DND-41 (cell line): ENCODE data around the gene KLF16.

Source experiments
- EZH2 ChIP-seq: IDR thresholded peaks from 3 replicates; pipeline ENCODE4 v1.6.1; 2012; ENCODE audit warnings: borderline replicate concordance, low read depth, mild to moderate bottlenecking, moderate library complexity, low read length, inconsistent platforms; ENCODE audit not compliant: severe bottlenecking
- TF ChIP-seq, protein P1 (sequence below): IDR thresholded peaks from 2 replicates; pipeline ENCODE4 v1.5.1; 2012; ENCODE audit warnings: borderline replicate concordance, low read length, moderate library complexity, mild to moderate bottlenecking; ENCODE audit not compliant: poor library complexity, severe bottlenecking; ENCODE audit errors: extremely low read depth

- TF ChIP-seq, protein P1, sequence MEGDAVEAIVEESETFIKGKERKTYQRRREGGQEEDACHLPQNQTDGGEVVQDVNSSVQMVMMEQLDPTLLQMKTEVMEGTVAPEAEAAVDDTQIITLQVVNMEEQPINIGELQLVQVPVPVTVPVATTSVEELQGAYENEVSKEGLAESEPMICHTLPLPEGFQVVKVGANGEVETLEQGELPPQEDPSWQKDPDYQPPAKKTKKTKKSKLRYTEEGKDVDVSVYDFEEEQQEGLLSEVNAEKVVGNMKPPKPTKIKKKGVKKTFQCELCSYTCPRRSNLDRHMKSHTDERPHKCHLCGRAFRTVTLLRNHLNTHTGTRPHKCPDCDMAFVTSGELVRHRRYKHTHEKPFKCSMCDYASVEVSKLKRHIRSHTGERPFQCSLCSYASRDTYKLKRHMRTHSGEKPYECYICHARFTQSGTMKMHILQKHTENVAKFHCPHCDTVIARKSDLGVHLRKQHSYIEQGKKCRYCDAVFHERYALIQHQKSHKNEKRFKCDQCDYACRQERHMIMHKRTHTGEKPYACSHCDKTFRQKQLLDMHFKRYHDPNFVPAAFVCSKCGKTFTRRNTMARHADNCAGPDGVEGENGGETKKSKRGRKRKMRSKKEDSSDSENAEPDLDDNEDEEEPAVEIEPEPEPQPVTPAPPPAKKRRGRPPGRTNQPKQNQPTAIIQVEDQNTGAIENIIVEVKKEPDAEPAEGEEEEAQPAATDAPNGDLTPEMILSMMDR = no peak
- no peak for TF ChIP-seq EZH2
Measured at GRCh38 chr19:1888385-1888784, 25.0 kb upstream of the KLF16 start.
